Sigmoid colon (tissue), 4 donors: ENCODE measurements around the gene SEMA3B.

Experiments used
- EP300 ChIP-seq, 4 donors: sonication (generic); formaldehyde crosslinking; IDR thresholded peaks; one replicate each; pipeline ENCODE4 v1.6.1; 2017; ENCODE audit warnings: antibody characterized with exemption in 4 of 4
- POLR2AphosphoS5 ChIP-seq, 4 donors: sonication (generic); formaldehyde crosslinking; IDR thresholded peaks; one replicate each; pipeline ENCODE4 v1.6.1; 2017; ENCODE audit warnings: antibody characterized with exemption in 4 of 4
- TF ChIP-seq, protein P1 (sequence below), 4 experiments: fragments of 450-650 bp in 3 of 4; fragments of 200-600 bp in 1 of 4; IDR thresholded peaks; one replicate each; pipeline ENCODE4 v1.5.1; 2016 to 2019; ENCODE audit warnings: antibody characterized with exemption in 4 of 4, mild to moderate bottlenecking in 3 of 4, moderate library complexity in 2 of 4

DNA sequence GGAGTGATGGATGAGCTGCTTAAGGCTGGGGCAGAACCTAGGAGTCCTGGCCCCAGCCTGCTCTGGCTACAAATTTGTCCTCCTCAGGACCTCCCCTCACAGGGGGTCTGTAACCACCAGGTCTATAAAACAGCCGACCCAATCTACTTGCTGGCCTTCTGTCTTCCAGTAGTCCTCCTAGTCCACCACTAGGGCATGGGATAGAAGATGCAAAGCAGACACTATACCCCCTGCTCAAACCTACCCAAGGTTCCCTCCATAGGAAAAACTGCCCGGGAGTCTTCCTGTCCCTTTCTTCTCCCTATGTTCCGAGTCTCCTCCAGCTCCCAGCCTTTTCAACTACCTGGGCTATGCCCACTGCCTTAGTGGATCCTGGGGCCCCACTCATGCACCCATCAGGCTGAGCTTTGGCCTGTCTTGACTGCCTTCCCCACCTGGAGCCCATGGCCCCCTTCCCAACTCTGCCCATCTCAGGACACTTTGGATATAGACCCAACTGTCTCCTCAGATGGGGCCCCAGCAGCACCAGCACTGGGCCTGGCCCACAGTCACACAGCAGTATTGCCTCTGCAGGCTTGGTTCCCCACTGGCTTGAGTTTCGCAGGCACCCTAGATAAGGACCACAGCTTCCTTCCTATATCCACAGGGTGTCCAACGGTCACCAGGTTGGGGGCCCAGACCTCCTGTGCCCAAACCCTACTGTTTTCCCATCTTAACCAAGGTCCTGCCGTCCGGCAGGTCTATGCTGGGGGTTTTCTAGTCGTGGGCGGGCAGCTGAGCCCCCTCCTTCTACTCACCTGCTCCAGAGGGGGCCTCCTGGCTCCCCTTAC lies 29.2 kb downstream of the SEMA3B start:
- TF ChIP-seq POLR2AphosphoS5 (IDR thresholded peaks at IDR 0.05) = no peak
- TF ChIP-seq, protein P1, sequence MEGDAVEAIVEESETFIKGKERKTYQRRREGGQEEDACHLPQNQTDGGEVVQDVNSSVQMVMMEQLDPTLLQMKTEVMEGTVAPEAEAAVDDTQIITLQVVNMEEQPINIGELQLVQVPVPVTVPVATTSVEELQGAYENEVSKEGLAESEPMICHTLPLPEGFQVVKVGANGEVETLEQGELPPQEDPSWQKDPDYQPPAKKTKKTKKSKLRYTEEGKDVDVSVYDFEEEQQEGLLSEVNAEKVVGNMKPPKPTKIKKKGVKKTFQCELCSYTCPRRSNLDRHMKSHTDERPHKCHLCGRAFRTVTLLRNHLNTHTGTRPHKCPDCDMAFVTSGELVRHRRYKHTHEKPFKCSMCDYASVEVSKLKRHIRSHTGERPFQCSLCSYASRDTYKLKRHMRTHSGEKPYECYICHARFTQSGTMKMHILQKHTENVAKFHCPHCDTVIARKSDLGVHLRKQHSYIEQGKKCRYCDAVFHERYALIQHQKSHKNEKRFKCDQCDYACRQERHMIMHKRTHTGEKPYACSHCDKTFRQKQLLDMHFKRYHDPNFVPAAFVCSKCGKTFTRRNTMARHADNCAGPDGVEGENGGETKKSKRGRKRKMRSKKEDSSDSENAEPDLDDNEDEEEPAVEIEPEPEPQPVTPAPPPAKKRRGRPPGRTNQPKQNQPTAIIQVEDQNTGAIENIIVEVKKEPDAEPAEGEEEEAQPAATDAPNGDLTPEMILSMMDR (IDR thresholded peaks at IDR 0.05) = no peak
- no peak for TF ChIP-seq EP300 (IDR thresholded peaks at IDR 0.05)
